Karpas-422 (cell line): ENCODE data around the gene SHB. TPM values are rescaled to one million over a fixed set of nuclear protein-coding genes. Genes with fewer than 3 reads are reported as not detected.

Experiments
- DNase-seq: peaks from one replicate; pipeline ENCODE4 v3.0.0-alpha.2; 2015
- H2AFZ ChIP-seq: fragments of 200-600 bp; sonication (generic); 2 replicates; pipeline ENCODE4 v1.6.1; 2014; ENCODE audit warnings: antibody characterized with exemption, low read length, mixed read lengths
- H3K27ac ChIP-seq: fragments of 200-600 bp; sonication (generic); 2 replicates; pipeline ENCODE4 v1.5.1; 2014; ENCODE audit warnings: mild to moderate bottlenecking, low read length, moderate library complexity
- H3K27me3 ChIP-seq: fragments of 200-600 bp; sonication (generic); 2 replicates; pipeline ENCODE4 v1.6.1; 2014; ENCODE audit warnings: low read length, mixed read lengths
- H3K36me3 ChIP-seq: fragments of 200-600 bp; sonication (generic); 2 replicates; pipeline ENCODE4 v1.6.1; 2014; ENCODE audit warnings: low read length, mixed read lengths; ENCODE audit not compliant: insufficient read depth
- H3K4me1 ChIP-seq: fragments of 200-600 bp; sonication (generic); 2 replicates; pipeline ENCODE4 v1.6.1; 2014; ENCODE audit warnings: mild to moderate bottlenecking, low read length, mixed read lengths
- H3K4me2 ChIP-seq: fragments of 200-600 bp; sonication (generic); 2 replicates; pipeline ENCODE4 v1.6.1; 2014; ENCODE audit warnings: low read length, low read depth, mild to moderate bottlenecking; ENCODE audit not compliant: poor library complexity, severe bottlenecking
- H3K4me3 ChIP-seq: fragments of 200-600 bp; sonication (generic); 2 replicates; pipeline ENCODE4 v1.5.1; 2014; ENCODE audit warnings: mild to moderate bottlenecking, antibody characterized with exemption, low read length, mixed read lengths
- H3K79me2 ChIP-seq: fragments of 200-600 bp; sonication (generic); 2 replicates; pipeline ENCODE4 v1.6.1; 2014; ENCODE audit warnings: mild to moderate bottlenecking, low read length, mixed read lengths
- H3K9ac ChIP-seq: fragments of 200-600 bp; sonication (generic); 2 replicates; pipeline ENCODE4 v1.6.0; 2014; ENCODE audit warnings: low read length
- H3K9me2 ChIP-seq: fragments of 200-600 bp; sonication (generic), shearing (Covaris generic); replicated peaks from 2 replicates; pipeline ENCODE4 v1.6.0; 2014; ENCODE audit warnings: mild to moderate bottlenecking, low read length, moderate library complexity; ENCODE audit not compliant: insufficient read depth
- H3K9me3 ChIP-seq: fragments of 300-700, 200-600 bp; sonication (generic); 2 replicates; pipeline ENCODE4 v1.6.1; 2014; ENCODE audit warnings: low read length, mixed read lengths
- H4K20me1 ChIP-seq: fragments of 200-600 bp; sonication (generic); 2 replicates; pipeline ENCODE4 v1.6.1; 2014; ENCODE audit warnings: mild to moderate bottlenecking, antibody characterized with exemption, low read length, low read depth; ENCODE audit not compliant: insufficient read depth
- total RNA-seq: library from RNA; depleted of rRNA; stranded (reverse); fragments of >200 nt; shearing (Covaris generic); gene quantifications from 2 replicates; pipeline ENCODE4 v1.2.3, GENCODE V29; 2014; ENCODE audit warnings: low replicate concordance

The SHB gene
- total RNA-seq, 1 experiment from 2014 or later: 27.1 TPM

- Histone ChIP-seq H2AFZ (no peak overlapping the region), H4K20me1 (no peaks in the 10 kb centered on the region), H3K9me3 (no peaks in the 10 kb centered on the region), H3K9ac (no peak overlapping the region), H3K27me3 (no peaks in the 10 kb centered on the region), H3K27ac (no peak overlapping the region), H3K9me2 (no peaks in the 10 kb centered on the region), H3K4me3 (no peak overlapping the region), H3K79me2 (no peaks in the 10 kb centered on the region), H3K36me3 (no peaks in the 10 kb centered on the region), H3K4me2 (peak overlapping the region; percentile 16), H3K4me1 (peaks cover 20% of the 10 kb centered on the region)
- peak; percentile 54 for DNase-seq
Measured at GRCh38 chr9:38091310-38092199, 22.5 kb upstream of the SHB start.

GRCh38 chr9:38090170-38090569 lies 21.1 kb upstream of the SHB start:
- Histone ChIP-seq H3K9ac (no peak overlapping the region), H3K9me3 (no peaks in the 10 kb centered on the region), H3K27ac (no peak overlapping the region), H3K4me2 (no peak overlapping the region), H4K20me1 (no peaks in the 10 kb centered on the region), H3K36me3 (no peaks in the 10 kb centered on the region), H2AFZ (no peak overlapping the region), H3K79me2 (no peaks in the 10 kb centered on the region), H3K27me3 (no peaks in the 10 kb centered on the region), H3K9me2 (no peaks in the 10 kb centered on the region), H3K4me1 (peaks cover 20% of the 10 kb centered on the region), H3K4me3 (no peak overlapping the region)
- DNase-seq: no peak

DNA sequence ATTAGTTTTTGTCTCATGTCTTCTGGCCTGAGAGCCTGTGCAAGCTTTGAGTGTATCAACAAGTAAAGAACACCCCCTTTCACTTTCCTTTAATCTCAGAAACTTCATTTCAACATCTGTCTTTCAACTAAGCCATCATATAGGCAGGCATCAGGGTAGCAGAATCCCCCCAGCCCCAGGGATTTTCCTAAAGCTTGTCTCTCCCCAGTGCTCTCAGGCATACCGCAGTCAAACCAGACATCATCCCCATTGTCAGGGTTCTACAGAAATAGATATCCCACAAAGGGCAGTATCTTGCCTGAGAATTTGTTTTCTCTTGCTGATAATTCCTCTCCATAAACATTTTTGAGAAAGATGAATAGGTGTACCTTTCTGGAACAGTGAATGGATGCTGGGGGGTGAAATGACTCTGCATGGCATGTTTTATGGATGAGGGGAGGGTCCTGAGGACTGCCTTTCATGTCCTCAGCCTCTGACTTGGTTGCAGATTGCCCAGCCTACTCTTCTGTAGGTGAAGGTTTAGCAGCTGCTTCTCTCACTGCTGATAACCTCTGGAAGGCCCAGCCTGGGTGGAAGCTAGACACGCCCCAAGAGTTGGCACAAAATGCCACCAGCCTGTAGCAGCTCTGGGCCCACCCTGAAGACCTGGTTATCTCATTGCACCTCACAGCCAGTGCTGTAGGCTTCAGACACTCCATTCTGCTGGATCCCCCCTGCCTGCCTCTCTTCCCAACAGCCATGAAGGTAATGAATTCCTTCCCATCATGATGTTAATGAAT lies 20.5 kb upstream of the SHB start:
- Histone ChIP-seq H3K36me3 (no peaks in the 10 kb centered on the region), H3K79me2 (no peaks in the 10 kb centered on the region), H3K4me2 (no peak overlapping the region), H3K27me3 (no peaks in the 10 kb centered on the region), H2AFZ (no peak overlapping the region), H4K20me1 (no peaks in the 10 kb centered on the region), H3K9me2 (no peaks in the 10 kb centered on the region), H3K27ac (no peak overlapping the region), H3K9me3 (no peaks in the 10 kb centered on the region), H3K9ac (no peak overlapping the region), H3K4me3 (no peak overlapping the region), H3K4me1 (peaks cover 20% of the 10 kb centered on the region)
- DNase-seq: no peak

DNA sequence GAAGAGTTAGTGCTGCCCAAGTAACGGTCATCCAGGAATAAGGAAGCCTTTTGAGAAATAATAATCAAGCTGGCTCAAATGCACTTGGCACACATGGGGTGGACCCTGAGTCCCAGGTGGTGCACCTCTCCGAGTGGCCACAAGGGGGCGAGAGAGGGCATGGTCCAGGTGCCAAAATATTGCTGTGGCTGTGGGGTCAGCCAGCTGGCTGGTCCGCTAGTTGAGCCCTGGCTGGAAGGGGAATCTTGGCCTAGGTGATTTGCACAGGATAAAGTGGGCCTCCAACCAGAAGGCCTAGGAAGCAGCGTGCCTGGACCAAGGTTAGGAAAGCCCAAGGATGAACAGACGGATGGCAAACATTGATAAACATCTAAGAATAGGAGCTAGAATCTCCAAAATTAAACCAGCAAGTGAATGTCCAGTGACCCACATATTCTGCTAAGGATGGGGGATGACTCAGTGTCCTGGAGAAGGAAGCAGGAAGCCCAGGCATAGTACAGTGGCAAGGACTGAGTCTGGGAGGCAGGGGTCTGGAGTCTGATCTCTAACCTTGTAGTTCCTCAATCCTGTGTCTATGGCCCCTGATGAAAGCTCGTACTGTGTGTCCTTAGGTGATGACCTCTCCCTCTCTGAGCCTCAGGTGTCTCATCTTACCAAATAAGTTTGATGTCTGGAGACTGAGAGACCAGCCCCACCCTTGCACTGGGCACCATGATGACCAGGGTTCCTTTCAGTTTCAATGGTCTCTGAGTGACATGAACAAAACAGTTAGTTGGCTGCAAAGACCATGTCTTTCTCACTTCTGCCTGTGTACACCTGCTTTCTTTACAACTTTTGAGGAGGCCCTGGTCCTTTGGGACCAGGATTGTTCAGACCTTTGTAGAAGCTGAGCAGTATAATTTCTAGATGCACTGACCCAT lies 19.2 kb upstream of the SHB start:
- H3K4me1 ChIP-seq: peaks cover 20% of the 10 kb centered on the region
- H3K4me2 ChIP-seq: no peak overlapping the region
- no peaks in the 10 kb centered on the region for H3K9me3 ChIP-seq
- H3K79me2 ChIP-seq: no peaks in the 10 kb centered on the region
- H4K20me1 ChIP-seq: no peaks in the 10 kb centered on the region
- no peak overlapping the region for H3K27ac ChIP-seq
- no peaks in the 10 kb centered on the region for H3K27me3 ChIP-seq
- H2AFZ ChIP-seq: no peak overlapping the region
- H3K9me2 ChIP-seq: no peaks in the 10 kb centered on the region
- DNase-seq: peak; percentile 87
- no peak overlapping the region for H3K4me3 ChIP-seq
- no peak overlapping the region for H3K9ac ChIP-seq
- no peaks in the 10 kb centered on the region for H3K36me3 ChIP-seq

DNA sequence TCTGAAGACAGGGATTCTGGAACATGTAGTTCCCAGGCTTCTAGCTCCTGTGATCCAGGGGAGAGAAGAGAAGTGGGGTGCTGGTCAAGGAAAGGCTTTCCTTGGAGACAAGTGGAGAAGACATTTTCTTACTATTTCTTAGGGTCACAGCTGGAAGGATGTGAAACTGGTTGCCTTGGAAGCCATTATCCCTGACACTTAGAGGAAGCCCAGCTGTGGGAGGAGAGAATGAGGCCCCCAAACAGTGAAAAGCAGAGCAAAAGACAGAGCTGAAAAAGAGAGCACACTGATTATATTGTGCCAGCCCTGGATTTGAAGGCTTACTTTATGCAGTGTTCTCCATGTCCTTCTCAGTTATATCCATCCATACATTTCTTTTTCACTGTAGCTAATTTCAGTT lies 17.5 kb upstream of the SHB start:
- Histone ChIP-seq H2AFZ (no peak overlapping the region), H3K36me3 (no peaks in the 10 kb centered on the region), H3K27me3 (no peaks in the 10 kb centered on the region), H3K79me2 (no peaks in the 10 kb centered on the region), H3K9ac (no peak overlapping the region), H3K4me2 (no peak overlapping the region), H3K9me2 (no peaks in the 10 kb centered on the region), H4K20me1 (no peaks in the 10 kb centered on the region), H3K9me3 (no peaks in the 10 kb centered on the region), H3K4me3 (no peak overlapping the region), H3K4me1 (peaks cover 26% of the 10 kb centered on the region), H3K27ac (no peak overlapping the region)
- no peak for DNase-seq

GRCh38 chr9:38085308-38085707 lies 16.3 kb upstream of the SHB start:
- Histone ChIP-seq H3K4me2 (no peak overlapping the region), H3K79me2 (no peaks in the 10 kb centered on the region), H3K9me2 (no peaks in the 10 kb centered on the region)

GRCh38 chr9:38084556-38084880 lies 15.5 kb upstream of the SHB start:
- no peak for DNase-seq
- H4K20me1 ChIP-seq: no peaks in the 10 kb centered on the region

More at GRCh38 chr9:38085308-38085707, 16.3 kb upstream of the SHB start:
- Histone ChIP-seq H2AFZ (no peak overlapping the region), H4K20me1 (no peaks in the 10 kb centered on the region), H3K27me3 (no peaks in the 10 kb centered on the region), H3K9me3 (no peaks in the 10 kb centered on the region), H3K4me3 (no peak overlapping the region), H3K9ac (no peak overlapping the region), H3K27ac (no peak overlapping the region), H3K4me1 (peaks cover 16% of the 10 kb centered on the region), H3K36me3 (no peaks in the 10 kb centered on the region)
- DNase-seq: no peak

More at GRCh38 chr9:38084556-38084880, 15.5 kb upstream of the SHB start:
- H3K4me3 ChIP-seq: no peak overlapping the region
- H3K4me1 ChIP-seq: peaks cover 16% of the 10 kb centered on the region
- no peak overlapping the region for H2AFZ ChIP-seq
- H3K9ac ChIP-seq: no peak overlapping the region
- H3K9me2 ChIP-seq: no peaks in the 10 kb centered on the region
- H3K4me2 ChIP-seq: no peak overlapping the region
- no peaks in the 10 kb centered on the region for H3K9me3 ChIP-seq
- no peaks in the 10 kb centered on the region for H3K79me2 ChIP-seq
- no peak overlapping the region for H3K27ac ChIP-seq
- H3K27me3 ChIP-seq: no peaks in the 10 kb centered on the region
- no peaks in the 10 kb centered on the region for H3K36me3 ChIP-seq
